Activated T-helper 17 cell treated with anti-CD3 and anti-CD28 coated beads, Interleukin-2, amount 50 U/mL, for 72 hours (primary cell): Measurements from ENCODE around the gene PKD2L1. TPM values are rescaled to one million over a fixed set of nuclear protein-coding genes. Genes with fewer than 3 reads are reported as not detected.
"Not testable (repeated sequence)": the region's sequence is repeated elsewhere in the genome, so short reads cannot be mapped to it uniquely, and the experiment has no call there.

Experiments
- ATAC-seq: fragments of 150-1000 bp; cut with Tn5 transposase; replicated peaks from 2 replicates; pipeline ENCODE4 v1.10.0; 2021; ENCODE audit warnings: mild to moderate bottlenecking, moderate library complexity
- H3K27ac Mint-ChIP-seq: one replicate; pipeline ENCODE4 v1.8.0; 2022; ENCODE audit warnings: mixed read lengths
- H3K27me3 Mint-ChIP-seq: one replicate; pipeline ENCODE4 v1.8.0; 2022; ENCODE audit warnings: mixed read lengths
- H3K36me3 Mint-ChIP-seq: one replicate; pipeline ENCODE4 v1.8.0; 2022; ENCODE audit warnings: low read depth, mild to moderate bottlenecking, mixed read lengths
- H3K4me1 Mint-ChIP-seq: one replicate; pipeline ENCODE4 v1.8.0; 2022; ENCODE audit warnings: mixed read lengths
- H3K4me3 Mint-ChIP-seq: one replicate; pipeline ENCODE4 v1.8.0; 2022; ENCODE audit warnings: mild to moderate bottlenecking, mixed read lengths
- H3K9me3 Mint-ChIP-seq: one replicate; pipeline ENCODE4 v1.8.0; 2022; ENCODE audit warnings: mixed read lengths
- total RNA-seq, 2 donors: library from RNA; stranded (reverse); gene quantifications; one replicate each; pipeline ENCODE4 v1.2.3, GENCODE V29; 2022

The PKD2L1 gene
- total RNA-seq, 2 donors from 2014 or later, result 0.30 to 0.66 TPM

- no peaks in the 10 kb centered on the region for H3K36me3 Mint-ChIP-seq
- no peaks in the 10 kb centered on the region for H3K9me3 Mint-ChIP-seq
- H3K4me1 Mint-ChIP-seq, result no peaks in the 10 kb centered on the region
- H3K27ac Mint-ChIP-seq, result no peak overlapping the region
- peaks cover 12% of the 10 kb centered on the region for H3K27me3 Mint-ChIP-seq
- ATAC-seq, result no peak
- H3K4me3 Mint-ChIP-seq, result no peak overlapping the region
Observed at GRCh38 chr10:100333106-100333505, 3.1 kb upstream of the PKD2L1 start.

GRCh38 chr10:100328198-100328597 lies 1.8 kb downstream of the PKD2L1 start:
- H3K27me3 Mint-ChIP-seq, result peaks cover 8% of the 10 kb centered on the region
- H3K36me3 Mint-ChIP-seq, result no peaks in the 10 kb centered on the region
- H3K4me3 Mint-ChIP-seq, result no peak overlapping the region
- no peak overlapping the region for H3K27ac Mint-ChIP-seq
- no peaks in the 10 kb centered on the region for H3K9me3 Mint-ChIP-seq
- H3K4me1 Mint-ChIP-seq, result no peaks in the 10 kb centered on the region
- ATAC-seq, result no peak

DNA sequence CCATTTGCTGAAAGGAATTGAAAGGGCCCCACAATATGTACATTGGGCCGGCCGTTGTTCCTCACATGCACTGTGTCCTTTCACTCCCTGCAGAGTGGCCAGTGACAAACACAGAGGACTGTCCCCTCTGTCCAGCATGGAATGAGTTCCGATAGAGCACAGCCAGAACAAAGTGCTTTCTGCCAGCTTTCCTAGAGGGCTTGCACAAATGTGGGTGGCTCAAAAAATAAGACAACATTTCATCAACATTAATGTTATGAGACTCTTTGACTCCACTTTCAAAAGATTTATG lies 2.4 kb downstream of the PKD2L1 start:
- H3K4me3 Mint-ChIP-seq, result no peak overlapping the region
- no peak for ATAC-seq
- H3K27ac Mint-ChIP-seq, result no peak overlapping the region
- no peaks in the 10 kb centered on the region for H3K36me3 Mint-ChIP-seq
- H3K4me1 Mint-ChIP-seq, result no peaks in the 10 kb centered on the region
- no peaks in the 10 kb centered on the region for H3K9me3 Mint-ChIP-seq
- peaks cover 8% of the 10 kb centered on the region for H3K27me3 Mint-ChIP-seq

- Mint-ChIP-seq H3K27me3 (peaks cover 7% of the 10 kb centered on the region), H3K9me3 (no peaks in the 10 kb centered on the region), H3K27ac (peak overlapping the region; percentile 46), H3K4me3 (peak overlapping the region; percentile 7), H3K4me1 (no peaks in the 10 kb centered on the region), H3K36me3 (no peaks in the 10 kb centered on the region)
- peak; percentile 92 for ATAC-seq
Observed at GRCh38 chr10:100327007-100327717, 2.9 kb downstream of the PKD2L1 start.

DNA sequence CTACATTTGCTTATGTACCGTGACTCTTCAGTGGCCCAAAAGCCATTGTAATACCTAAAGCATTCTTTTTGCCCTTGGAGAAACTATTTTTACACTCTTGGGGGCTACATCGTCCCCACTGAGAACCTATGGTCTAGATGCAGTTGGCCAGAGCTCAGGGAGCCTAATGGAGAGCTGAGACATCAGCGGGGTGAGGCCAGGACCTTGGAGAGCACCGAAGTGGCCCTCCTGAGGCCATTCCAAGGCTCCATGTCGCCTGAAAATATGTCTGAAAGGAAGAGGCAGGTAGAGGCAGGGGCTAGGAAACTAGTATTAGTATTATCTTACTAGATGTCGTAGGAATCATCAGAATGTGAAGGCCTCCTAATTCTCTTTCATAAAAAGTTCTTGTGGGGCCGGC lies 4.9 kb downstream of the PKD2L1 start:
- no peak overlapping the region for H3K27ac Mint-ChIP-seq
- peaks cover 3% of the 10 kb centered on the region for H3K27me3 Mint-ChIP-seq
- H3K4me1 Mint-ChIP-seq, result no peaks in the 10 kb centered on the region
- H3K36me3 Mint-ChIP-seq, result no peaks in the 10 kb centered on the region
- no peaks in the 10 kb centered on the region for H3K9me3 Mint-ChIP-seq
- H3K4me3 Mint-ChIP-seq, result no peak overlapping the region
- ATAC-seq, result no peak

DNA sequence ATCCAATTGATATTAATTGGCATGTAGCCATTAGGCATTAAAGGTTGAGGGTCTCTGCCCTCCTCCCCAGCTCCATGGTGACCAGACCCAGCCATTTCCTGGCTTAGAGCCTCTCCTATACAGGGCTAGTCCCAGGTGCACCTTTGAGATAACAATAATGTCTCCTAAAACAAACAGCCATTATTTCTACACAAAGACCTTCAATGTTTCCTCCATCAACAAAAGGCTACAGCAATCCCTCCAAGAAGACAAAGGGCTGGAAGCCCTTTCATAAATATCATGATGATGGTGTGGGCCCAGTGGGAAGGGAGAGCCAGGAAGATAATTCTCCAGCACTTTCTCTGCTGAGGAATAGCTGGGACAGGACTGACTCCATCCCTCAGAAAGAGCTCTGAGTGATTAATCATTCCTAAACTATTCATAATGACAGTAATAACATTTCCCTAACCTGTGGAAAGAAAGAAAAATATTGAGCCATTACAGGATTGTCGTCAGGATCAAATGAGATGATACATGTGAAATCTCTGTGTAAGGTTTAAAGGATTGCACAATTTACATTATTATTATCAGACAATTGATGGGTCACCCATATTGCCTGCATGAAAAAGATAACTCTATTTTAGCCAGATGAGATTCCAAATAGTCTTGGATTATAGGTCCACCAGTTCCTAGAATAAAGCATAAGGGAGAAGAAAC lies 10.2 kb downstream of the PKD2L1 start:
- peaks cover 16% of the 10 kb centered on the region for H3K27me3 Mint-ChIP-seq
- H3K9me3 Mint-ChIP-seq, result no peaks in the 10 kb centered on the region
- H3K4me1 Mint-ChIP-seq, result no peaks in the 10 kb centered on the region
- no peaks in the 10 kb centered on the region for H3K36me3 Mint-ChIP-seq
- H3K27ac Mint-ChIP-seq, result no peak overlapping the region
- ATAC-seq, result no peak
- H3K4me3 Mint-ChIP-seq, result no peak overlapping the region

GRCh38 chr10:100318207-100318606 lies 11.8 kb downstream of the PKD2L1 start:
- Mint-ChIP-seq H3K27ac (no peak overlapping the region), H3K4me3 (no peak overlapping the region), H3K27me3 (peaks cover 25% of the 10 kb centered on the region), H3K9me3 (no peaks in the 10 kb centered on the region), H3K36me3 (no peaks in the 10 kb centered on the region), H3K4me1 (no peaks in the 10 kb centered on the region)
- no peak for ATAC-seq

- H3K27me3 Mint-ChIP-seq, result peaks cover 47% of the 10 kb centered on the region
- no peaks in the 10 kb centered on the region for H3K4me1 Mint-ChIP-seq
Observed at GRCh38 chr10:100315615-100316014, 14.4 kb downstream of the PKD2L1 start.

DNA sequence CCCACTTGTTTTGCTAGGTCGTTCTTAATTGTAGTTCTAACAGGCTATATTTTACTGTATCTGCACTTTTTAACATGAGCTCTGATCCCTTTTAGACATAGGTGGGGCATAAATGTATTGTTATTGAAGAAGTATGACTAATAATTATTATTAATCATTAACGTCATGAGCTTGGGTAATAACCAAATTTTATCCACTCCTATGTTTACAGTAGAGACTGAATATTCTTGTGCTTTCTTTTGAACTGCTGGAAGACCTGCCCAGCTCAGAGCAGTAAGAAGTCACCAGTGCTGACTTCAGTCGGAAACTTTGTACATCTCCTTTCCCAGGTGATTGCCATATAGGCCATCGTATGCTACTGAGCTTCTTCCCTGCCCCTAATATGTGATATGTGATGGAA lies 18.7 kb downstream of the PKD2L1 start:
- Mint-ChIP-seq H3K36me3 (no peaks in the 10 kb centered on the region), H3K4me1 (no peaks in the 10 kb centered on the region), H3K4me3 (no peak overlapping the region), H3K27ac (no peak overlapping the region), H3K27me3 (peaks cover 48% of the 10 kb centered on the region), H3K9me3 (no peaks in the 10 kb centered on the region)
- no peak for ATAC-seq

More at GRCh38 chr10:100315615-100316014, 14.4 kb downstream of the PKD2L1 start:
- no peaks in the 10 kb centered on the region for H3K9me3 Mint-ChIP-seq
- no peak overlapping the region for H3K27ac Mint-ChIP-seq
- no peaks in the 10 kb centered on the region for H3K36me3 Mint-ChIP-seq
- no peak overlapping the region for H3K4me3 Mint-ChIP-seq
- no peak for ATAC-seq

DNA sequence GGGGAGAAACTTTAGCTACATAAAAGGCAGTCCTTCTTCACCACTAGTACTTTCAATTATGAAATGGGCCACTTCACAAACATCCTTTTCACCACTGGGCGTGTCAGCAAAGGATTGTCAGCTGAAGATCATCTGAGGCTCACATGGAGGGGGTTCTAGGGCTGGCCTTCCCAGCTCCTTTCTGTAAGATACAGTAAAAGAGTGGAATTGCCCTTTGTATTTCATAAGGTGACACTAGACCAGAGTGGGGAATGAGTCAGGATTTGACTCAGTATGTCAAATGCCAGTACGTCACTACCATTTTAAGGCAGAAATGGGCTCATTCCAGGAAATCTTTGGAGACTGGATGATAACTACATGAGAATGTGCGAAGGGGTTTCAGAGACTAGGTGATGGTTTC lies 22.3 kb downstream of the PKD2L1 start:
- no peak overlapping the region for H3K27ac Mint-ChIP-seq
- peaks cover 35% of the 10 kb centered on the region for H3K27me3 Mint-ChIP-seq

DNA sequence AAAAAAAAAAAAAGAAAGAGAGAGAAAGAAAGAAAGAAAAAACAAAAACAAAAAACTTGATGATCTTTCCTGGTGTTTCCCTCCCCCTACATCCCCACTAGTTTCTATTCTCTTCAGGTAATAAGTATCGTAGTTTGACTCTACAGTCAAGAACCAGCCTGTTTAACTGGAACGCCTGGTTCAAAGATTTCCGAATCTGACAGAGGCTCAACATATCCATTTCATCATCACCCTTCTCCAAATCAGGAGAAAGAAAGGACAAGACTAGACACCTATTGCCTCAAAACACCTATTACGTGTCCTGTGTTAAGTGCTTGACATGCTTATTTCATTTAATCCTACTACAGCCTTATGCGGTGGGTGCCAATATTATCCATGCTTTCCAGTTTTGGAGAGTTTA lies 23.2 kb downstream of the PKD2L1 start:
- no peak for ATAC-seq
- H3K4me3 Mint-ChIP-seq, result no peak overlapping the region
- no peaks in the 10 kb centered on the region for H3K9me3 Mint-ChIP-seq
- no peaks in the 10 kb centered on the region for H3K36me3 Mint-ChIP-seq
- peaks cover 30% of the 10 kb centered on the region for H3K27me3 Mint-ChIP-seq
- H3K4me1 Mint-ChIP-seq, result no peaks in the 10 kb centered on the region
- H3K27ac Mint-ChIP-seq, result no peak overlapping the region

More for the DNA sequence above, 22.3 kb downstream of the PKD2L1 start:
- Mint-ChIP-seq H3K4me1 (no peaks in the 10 kb centered on the region), H3K36me3 (no peaks in the 10 kb centered on the region), H3K9me3 (no peaks in the 10 kb centered on the region), H3K4me3 (no peak overlapping the region)
- ATAC-seq, result no peak

DNA sequence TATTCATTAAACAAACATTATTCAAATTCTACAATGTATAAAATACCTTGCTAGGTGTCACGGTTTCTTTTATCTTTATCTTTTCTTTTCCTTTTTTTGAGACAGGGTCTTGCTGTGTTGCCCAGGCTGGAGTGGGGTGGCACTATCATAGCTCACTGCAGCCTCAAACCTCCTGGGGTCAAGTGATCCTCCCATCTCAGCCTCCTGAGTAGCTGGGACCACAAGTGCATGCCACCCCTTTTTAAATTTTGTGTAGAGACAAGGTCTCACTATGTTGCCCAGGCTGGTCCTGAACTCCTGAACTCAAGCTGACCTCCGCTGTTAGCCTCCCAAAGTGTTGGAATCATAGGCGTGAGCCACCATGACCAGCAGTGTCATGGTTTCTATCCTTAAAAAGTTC lies 25.6 kb downstream of the PKD2L1 start:
- no peaks in the 10 kb centered on the region for H3K36me3 Mint-ChIP-seq
- no peaks in the 10 kb centered on the region for H3K9me3 Mint-ChIP-seq
- no peak for ATAC-seq
- H3K27me3 Mint-ChIP-seq, result peaks cover 18% of the 10 kb centered on the region
- no peaks in the 10 kb centered on the region for H3K4me1 Mint-ChIP-seq
- no peak overlapping the region for H3K4me3 Mint-ChIP-seq
- H3K27ac Mint-ChIP-seq, result no peak overlapping the region

DNA sequence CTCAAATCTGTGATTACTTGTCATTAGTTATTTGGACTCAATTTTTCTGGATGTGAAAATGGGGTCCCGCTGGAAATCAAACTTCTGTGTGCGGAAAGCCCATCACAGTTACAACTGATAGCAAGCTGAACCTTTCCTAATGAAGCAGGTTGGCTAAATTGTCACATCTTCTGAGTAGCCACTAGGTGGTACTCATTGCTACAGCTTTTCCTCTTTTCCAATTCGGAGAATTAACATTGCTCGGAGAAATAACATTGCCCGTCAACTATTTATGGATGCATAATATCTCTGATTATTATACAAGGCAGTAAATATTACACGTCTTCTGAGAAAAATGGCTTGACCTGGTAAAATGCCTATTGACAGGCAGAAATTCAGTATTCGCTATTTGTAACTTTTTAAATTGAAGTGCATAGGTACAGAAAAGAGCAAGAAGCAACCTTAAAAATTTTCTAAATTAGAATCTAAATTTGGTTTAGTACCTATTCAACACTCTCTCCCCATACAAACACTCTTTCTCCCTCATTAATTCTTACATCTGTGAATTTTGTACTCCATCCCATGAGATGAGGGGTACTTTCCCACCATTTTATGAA lies 26.2 kb downstream of the PKD2L1 start:
- no peaks in the 10 kb centered on the region for H3K4me1 Mint-ChIP-seq
- ATAC-seq, result no peak
- no peak overlapping the region for H3K4me3 Mint-ChIP-seq
- no peaks in the 10 kb centered on the region for H3K9me3 Mint-ChIP-seq
- no peak overlapping the region for H3K27ac Mint-ChIP-seq
- no peaks in the 10 kb centered on the region for H3K36me3 Mint-ChIP-seq
- peaks cover 16% of the 10 kb centered on the region for H3K27me3 Mint-ChIP-seq

- H3K4me1 Mint-ChIP-seq, H3K27ac Mint-ChIP-seq, ATAC-seq, H3K9me3 Mint-ChIP-seq, H3K4me3 Mint-ChIP-seq, H3K36me3 Mint-ChIP-seq: not testable (repeated sequence)
- H3K27me3 Mint-ChIP-seq, result peaks cover 19% of the 10 kb centered on the region
Observed at GRCh38 chr10:100301123-100301522, 28.9 kb downstream of the PKD2L1 start.

GRCh38 chr10:100297242-100297641 lies 32.8 kb downstream of the PKD2L1 start:
- H3K36me3 Mint-ChIP-seq, result no peaks in the 10 kb centered on the region
- ATAC-seq, result no peak
- no peak overlapping the region for H3K27ac Mint-ChIP-seq
- H3K27me3 Mint-ChIP-seq, result peaks cover 24% of the 10 kb centered on the region
- no peaks in the 10 kb centered on the region for H3K4me1 Mint-ChIP-seq
- H3K4me3 Mint-ChIP-seq, result no peak overlapping the region
- H3K9me3 Mint-ChIP-seq, result no peaks in the 10 kb centered on the region
